OCI-M2 (cell line): Measurements from ENCODE around the gene CLIP2.
"Not testable (repeated sequence)": the region's sequence is repeated elsewhere in the genome, so short reads cannot be mapped to it uniquely, and the experiment has no call there.

ENCODE experiments used
- DNase-seq: peaks from one replicate; lab custom pipeline; 2025; ENCODE audit not compliant: unreplicated experiment; lab: John Stamatoyannopoulos, UW

CLIP2 gene

DNA sequence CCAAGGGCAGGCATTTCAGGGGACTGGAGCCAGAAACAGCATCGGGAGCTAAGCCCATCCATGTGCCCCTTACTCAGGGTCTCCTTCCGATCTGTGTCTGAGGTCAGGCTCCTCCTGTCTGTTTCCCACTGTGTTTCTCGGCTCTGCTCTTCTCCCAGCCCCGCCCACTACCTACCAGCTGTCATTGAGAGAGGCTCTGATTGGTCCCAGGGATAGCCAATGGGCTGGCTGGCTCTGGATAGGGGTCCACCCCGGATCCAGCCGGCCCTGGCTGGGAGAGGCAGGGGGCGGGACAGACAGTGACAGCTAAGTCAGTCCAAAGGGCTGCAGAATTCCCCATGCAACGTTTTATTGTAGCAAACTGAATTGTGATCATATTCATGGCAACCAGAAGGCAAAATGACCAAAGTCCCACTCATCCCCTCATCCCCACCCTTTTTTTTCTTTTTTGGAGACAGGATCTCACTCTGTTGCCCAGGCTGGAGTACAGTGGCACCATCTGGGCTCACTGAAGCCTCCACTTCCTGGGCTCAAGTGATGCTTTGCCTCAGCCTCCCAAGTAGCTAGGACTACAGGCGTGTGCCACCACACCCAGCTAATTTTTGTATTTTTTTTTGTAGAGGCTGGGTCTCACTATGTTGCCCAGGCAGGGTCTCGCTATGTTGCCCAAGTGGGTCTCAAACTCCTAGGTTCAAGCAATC, 76.3 kb downstream of the CLIP2 start:
- no peak for DNase-seq

DNA sequence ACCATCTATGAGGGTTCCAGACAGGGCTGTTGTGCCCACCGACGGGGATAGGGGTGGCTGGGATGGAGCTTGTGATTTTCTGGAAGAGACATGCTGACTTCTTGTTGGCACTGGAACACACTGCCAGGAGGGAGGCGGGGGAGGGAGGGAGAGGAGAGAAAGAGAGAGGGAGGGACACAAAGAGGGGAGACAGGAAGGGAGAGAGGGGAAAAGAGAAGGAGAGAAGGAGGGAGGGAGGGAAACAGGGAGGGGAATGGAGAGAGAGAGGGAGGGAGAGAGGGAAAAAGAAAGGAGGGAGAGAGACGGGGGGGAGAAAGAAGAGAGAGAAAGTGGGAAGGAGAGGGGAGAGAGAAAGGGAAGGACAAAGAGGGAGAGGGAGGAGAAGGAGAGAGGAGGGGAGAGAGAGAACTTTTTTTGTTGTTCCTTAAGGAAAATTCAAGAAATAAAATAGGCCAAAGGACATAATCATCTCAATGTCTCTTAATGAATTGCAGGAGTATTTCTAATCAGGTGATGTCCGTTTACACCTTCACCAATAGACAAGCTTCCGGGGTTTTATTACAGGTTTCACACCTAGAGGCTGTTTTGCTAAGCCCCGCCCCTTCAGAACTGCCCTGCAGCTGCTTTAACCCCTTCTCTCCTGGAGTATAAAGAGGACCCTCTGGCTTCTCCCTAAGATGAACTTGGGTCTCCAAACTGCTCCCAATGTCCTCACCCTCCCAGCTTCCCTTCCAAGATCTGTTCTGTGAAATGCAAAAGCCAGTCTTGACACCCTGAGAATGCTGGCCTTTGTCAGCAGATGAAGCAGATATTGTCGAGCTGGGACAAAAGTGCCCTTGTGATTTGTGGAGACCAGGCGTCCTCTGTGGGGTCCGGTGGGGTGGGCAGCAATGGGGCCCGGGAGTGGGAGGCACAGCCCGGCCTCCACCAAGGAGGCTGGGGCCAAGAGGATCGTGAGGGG, 82.5 kb downstream of the CLIP2 start:
- no peak for DNase-seq

DNA sequence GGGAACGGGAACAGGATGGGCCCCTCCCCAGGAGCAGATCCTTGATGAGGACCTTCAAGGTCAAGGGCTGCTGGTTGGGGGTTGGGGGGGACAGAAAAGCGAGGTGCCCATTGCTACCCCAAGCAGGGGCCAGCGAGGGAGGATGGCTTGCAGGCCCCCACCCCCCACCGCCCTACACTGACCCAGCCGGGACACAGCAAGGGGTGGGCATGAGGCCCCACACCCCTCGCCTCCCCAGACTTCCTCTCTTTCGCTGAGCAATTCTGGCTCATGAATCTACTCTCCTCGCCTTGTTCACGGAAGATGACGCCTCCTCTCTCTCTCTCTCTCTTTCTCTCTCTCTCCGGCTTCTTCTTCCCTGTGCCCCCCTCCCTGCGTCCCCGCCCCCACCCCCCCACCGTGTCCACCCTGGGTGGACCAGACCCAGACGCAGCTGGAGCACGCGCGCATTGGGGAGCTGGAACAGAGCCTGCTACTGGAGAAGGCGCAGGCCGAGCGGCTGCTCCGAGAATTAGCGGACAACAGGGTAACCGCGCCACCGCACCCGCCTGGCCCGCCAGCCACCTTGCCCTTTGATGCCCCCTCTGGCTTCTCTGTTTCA, 83.4 kb downstream of the CLIP2 start:
- DNase-seq = no peak

DNA sequence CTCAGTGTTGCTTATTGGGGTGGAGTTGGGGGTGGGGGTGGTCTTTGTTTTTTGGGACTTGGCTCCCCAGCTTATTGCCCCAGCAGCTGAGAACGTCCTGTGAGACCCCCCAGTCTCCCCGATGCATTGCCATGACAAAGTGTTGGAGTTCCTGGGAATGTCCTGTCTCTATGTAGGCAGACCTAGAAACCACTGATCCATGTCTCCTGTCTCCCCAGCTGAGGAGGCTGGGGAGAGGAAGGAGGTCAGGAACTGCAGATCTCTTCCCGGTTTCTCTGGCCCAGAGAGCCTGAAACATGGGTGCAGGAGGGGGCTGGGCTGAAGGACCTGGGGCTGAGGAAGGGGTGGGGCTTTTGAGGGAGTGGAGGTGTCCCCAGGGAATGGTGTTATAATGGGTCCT, 84.3 kb downstream of the CLIP2 start:
- DNase-seq = no peak

DNA sequence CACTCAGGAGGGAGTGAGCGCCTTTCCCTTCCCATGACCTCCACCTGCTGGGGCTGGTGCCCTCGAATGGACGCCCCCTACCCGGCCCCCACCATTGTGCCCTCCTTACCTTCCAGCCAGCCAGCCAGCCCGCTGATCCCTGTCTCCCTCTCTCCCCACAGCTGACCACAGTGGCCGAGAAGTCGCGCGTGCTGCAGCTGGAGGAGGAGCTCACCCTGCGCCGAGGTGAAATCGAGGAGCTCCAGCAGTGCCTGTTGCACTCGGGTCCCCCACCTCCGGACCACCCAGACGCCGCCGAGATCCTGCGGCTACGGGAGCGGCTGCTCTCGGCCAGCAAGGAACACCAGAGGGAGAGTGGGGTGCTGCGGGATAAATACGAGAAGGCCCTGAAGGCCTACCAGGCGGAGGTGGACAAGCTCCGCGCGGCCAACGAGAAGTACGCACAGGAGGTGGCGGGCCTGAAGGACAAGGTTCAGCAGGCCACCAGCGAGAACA, 86.6 kb downstream of the CLIP2 start:
- DNase-seq = no peak

DNA sequence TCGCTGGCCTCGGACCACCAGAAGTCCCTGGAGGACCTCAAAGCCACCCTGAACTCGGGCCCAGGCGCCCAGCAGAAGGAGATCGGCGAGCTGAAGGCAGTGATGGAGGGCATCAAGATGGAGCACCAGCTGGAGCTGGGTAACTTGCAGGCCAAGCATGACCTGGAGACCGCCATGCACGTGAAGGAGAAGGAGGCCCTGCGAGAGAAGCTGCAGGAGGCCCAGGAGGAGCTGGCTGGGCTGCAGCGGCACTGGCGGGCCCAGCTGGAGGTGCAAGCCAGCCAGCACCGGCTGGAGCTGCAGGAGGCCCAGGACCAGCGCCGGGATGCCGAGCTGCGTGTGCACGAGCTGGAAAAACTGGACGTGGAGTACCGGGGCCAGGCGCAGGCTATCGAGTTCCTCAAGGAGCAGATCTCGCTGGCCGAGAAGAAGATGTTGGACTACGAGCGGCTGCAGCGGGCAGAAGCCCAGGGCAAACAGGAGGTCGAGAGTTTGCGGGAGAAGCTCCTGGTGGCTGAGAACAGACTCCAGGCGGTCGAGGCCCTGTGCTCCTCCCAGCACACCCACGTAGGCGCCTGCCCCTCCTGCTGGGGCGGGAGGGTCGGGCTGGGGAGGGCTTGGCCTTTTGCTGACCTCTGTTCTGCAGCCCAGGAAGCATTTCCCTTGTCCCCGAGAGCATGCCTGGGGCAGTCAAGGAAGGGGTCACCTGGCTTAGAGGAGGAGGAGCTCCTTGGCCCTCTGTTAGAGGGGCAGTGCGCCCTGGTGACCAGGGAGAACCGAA, 87.2 kb downstream of the CLIP2 start:
- DNase-seq = no peak

DNA sequence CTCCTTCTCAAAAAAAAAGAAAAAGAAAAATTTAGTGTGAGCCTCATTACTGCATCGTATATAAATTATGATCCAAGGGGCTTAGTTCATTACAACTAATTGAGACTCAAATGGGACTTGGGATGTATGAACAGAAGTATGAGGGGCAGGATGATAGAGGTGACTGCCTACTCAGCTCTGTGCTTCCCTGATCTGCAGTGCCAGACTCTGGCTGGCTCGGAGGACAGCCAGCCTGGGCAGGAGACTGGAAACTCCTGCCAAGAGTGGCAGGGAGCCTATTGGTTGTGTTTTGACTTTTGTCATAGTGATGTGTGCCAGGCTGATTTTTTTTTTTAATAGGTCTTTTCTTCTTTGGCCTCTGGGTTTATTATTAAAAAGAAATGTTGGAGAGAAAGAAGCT, 90.7 kb downstream of the CLIP2 start:
- DNase-seq = no peak

DNA sequence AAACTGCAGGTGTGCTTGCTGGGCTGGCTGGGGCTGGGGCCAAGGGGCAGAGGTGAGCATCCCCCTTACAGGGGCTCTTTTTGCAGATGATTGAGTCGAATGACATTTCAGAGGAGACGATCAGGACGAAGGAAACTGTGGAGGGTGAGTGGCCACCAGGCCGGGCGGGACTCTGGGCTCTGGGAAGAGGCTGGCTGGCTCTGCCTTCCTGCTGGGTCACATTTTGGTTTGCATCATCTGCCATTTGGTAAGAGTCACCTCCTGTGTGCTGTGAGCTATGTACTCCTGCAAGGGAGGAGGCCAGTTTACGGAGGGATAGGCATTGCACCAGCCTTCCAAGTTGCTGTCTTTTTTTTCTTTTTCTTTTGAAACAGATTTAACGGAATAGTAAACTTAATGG, 91.5 kb downstream of the CLIP2 start:
- no peak for DNase-seq

DNA sequence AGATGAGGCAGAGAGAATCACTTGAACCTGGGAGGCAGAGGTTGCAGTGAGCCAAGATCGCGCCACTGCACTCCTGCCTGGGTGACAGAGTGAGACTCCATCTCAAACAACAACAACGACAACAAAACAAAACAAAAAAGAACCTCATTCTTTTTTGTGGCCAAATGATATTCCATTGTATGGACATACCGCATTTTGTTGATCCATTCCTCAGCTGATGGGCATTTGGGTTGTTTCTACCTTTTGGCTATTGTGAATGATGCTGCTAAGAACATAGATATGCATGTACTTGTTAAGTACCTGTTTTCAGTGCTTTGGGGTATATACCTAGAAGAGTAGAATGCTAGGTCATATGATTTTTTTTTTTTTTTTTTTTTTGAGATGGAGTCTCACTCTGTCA, 94.9 kb downstream of the CLIP2 start:
- DNase-seq = not testable (repeated sequence)

DNA sequence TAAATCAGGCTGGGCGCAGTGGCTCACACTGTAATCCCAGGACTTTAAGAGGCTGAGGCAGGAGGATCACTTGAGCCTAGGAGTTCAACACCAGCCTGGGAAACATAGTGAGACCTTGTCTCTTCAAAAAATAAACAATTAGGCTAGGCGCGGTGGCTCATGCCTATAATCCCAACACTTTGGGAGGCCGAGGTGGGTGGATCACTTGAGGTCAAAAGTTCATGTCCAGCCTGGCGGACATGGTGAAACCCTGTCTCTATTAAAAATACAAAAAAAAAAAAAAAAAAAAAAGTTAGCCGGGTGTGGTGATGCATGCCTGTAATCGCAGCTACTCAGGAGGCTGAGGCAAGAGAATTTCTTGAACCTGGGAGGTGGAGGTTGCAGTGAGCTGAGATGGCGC, 95.6 kb downstream of the CLIP2 start:
- DNase-seq = not testable (repeated sequence)

DNA sequence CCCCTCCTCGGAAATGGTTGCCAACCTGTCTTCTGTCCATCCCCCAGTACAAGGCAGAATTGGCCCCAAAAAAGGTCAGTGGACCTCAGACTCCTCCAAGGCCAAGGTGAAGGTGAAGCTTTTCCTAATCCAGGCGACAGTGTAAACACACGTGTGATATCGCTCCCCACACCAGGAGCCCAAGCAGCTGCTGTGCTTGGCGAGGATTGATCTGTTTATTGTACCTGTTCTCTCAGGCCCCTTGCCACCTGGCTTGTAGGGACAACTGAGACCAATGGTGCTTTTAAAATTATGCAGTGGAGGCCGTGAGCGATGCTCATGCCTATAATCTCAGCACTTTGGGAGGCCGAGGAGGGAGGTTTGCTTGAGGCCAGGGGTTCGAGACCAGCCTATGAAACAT, 98.4 kb downstream of the CLIP2 start:
- DNase-seq = no peak

DNA sequence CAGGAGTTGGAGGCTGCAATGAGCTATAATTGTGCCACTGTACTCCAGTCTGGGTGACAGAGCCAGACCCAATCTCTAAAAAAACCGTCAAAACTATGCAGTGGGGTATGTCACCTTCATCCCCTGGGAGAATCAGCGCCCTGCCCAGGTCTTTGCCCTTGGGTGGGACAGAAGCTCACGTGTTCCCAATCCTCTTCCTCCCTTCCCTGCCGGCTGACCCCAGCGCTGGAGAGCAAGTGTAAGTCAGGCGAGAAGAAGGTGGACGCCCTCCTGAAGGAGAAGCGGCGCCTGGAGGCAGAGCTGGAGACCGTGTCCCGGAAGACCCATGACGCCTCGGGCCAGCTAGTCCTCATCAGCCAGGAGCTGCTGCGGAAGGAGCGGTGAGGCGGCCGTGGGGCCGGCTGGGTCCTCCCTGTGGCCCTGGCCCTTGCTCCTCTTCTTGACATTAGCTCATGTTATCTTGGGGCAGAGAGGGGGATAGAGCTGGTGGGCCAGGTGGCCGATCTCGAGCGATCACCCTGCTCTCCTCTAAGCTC, 99.7 kb downstream of the CLIP2 start:
- DNase-seq = no peak

DNA sequence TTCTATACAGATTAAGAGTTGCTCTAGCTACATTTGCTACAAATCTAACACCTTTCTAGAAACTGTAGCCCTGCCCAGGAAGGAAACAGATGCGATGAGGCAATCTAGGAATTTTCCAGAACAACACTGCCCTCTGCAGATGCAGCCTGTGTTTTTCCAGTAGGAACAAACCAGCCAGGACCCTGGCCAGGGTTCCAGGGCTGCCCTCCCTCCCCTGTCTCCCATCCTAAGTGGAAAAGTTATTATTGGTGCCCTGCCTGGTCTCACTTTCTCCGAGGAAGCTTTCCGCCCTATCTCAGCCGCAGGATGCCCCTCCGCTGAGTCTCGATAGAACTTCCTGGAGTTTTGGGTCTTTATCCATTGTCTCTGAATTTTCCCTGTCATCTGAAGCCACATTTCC, 104.5 kb downstream of the CLIP2 start:
- not testable (repeated sequence) for DNase-seq

DNA sequence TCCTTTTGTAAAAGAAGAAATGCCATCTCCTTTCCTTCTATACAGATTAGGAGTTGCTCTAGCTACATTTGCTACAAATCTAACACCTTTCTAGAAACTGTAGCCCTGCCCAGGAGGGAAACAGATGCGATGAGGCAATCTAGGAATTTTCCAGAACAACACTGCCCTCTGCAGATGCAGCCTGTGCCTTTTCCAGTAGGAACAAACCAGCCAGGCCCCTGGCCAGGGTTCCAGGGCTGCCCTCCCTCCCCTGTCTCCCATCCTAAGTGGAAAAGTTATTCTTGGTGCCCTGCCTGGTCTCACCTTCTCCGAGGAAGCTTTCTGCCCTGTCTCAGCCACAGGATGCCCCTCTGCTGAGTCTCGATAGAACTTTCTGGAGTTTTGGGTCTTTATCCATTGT, 105.4 kb downstream of the CLIP2 start:
- not testable (repeated sequence) for DNase-seq

DNA sequence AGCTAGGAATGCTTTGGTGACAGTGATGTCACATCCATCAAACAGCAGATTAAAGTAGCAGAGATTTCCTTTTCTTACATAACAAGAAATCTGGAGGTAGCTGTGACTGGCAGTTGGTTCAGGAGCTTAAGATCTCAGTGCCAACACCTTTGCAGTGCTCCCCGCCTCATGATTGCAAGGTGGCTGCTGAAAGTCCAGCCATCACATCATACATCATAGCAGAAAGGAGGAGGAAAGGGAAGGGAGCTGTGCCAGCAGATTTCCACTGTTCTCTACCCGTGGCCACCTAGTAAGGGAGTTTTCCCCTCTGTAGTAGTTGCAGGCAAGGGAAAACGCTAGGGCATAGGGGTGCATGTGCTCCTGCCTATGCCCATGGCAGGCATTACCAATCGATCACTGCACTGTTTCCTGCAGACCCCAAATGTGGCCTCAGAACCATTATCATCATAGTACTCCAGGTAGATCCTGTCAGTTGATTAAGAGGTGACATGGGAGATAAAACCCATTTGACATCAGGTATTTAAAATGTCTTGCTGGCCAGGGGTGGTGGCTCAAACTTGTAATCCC, 106.6 kb downstream of the CLIP2 start:
- DNase-seq = no peak

DNA sequence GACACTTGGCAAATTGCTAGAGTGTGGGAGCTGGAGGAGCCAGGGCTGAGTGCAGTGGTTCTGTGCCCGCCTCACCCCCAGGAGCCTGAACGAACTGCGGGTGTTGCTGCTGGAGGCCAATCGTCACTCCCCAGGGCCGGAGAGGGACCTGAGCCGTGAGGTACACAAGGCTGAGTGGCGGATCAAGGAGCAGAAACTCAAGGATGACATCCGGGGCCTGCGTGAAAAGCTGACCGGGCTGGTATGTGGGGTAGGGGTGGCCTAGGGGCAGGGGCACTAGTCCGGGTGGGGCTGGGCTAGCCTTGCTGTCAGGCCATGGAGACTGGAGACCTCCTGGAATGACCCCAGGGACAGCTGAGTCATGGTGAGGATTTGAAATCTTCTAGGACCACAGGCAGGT, 107.8 kb downstream of the CLIP2 start:
- DNase-seq = no peak

DNA sequence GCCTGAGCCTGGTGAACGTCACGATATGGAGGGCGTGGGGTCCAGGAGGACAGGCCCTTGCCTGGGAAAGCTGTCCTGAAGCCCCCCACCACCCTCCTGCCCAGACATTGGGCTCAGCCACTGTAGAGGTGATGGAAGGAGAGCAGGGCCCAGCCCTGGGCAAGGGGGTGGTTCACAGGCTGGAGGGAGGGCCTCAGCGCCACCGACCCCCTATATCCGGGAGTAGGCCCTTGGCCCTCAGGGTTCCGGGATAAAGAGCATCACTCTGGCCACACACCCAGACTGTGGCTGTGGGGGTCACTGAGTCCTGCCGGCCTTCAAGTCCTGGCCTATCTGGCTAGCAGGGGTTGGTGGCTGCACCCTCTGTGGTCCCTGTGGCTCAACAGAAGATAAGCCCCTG, 109.2 kb downstream of the CLIP2 start:
- no peak for DNase-seq

DNA sequence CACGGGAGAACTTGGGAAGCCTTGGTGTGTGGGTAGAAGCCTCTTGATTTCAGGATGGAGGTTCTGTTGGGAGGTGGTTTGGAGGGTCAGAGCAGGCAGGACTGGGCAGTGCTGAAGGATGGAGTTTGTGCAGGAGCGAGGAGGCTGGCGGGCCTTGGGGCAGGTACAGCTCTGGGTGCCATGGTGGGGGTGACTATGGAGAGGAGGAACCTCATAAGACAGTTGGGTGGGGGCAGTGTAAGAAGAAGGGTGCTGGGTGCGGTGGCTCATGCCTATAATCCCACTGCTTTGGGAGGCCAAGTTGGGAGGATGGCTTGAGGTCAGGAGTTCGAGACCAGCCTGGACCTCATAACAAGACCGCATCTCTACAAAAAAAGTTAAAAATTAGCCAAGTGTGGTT, 109.8 kb downstream of the CLIP2 start:
- no peak for DNase-seq

DNA sequence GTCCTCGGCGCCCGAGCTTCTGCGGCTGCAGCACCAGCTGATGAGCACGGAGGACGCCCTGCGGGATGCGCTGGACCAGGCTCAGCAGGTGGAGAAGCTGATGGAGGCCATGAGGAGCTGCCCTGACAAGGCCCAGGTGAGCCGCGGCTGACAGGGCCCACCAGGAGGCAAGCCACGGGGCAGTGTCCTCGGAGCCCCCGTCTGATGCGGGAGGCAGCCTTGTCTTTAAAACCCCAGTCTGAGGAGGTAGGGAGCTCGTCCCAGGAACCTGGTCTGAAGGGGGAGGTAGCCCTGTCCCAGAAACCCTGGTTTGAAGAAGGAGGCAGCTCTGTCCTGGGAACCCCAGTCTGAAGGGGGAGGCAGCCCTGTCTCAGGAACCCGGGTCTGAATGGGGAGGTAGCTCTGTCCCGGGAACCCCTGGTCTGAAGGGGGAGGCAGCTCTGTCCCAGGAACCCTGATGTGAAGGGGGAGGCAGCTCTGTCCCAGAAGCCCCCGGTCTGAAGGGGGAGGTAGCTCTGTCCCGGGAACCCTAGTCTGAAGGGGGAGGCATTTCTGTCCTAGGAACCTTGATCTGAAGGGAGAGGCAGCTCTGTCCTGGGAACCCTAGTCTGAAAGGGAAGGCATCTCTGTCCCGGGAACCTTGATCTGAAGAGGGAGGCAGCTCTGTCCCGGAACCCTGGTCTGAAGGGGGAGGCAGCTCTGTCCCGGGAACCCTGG, 111.4 kb downstream of the CLIP2 start:
- no peak for DNase-seq
